Frontal cortex (tissue), 4 donors: Measurements from ENCODE around the gene MAP1A. TPM values are rescaled to one million over a fixed set of nuclear protein-coding genes. Genes with fewer than 3 reads are reported as not detected.
"Not testable (repeated sequence)": the region's sequence is repeated elsewhere in the genome, so short reads cannot be mapped to it uniquely, and the experiment has no call there.

ENCODE experiments used
- DNase-seq, 2 donors: peaks; one replicate each; pipeline ENCODE4 v3.0.0; 2012; ENCODE audit warnings: low spot score in 2 of 2
- FAIRE-seq: peaks from 2 replicates; lab custom pipeline; 2012; peaks lifted over from hg19 to GRCh38; lab: Jason Lieb, UNC
- total RNA-seq: library from RNA; depleted of rRNA; stranded (reverse); fragments of >200 nt; gene quantifications from one replicate; pipeline ENCODE4 v1.2.3, GENCODE V29; 2014
- donor health status: control.
- donor health status: control.
- donor health status: control.

Gene MAP1A
- total RNA-seq, 1 donor from 2014 or later = 24.5 TPM

- DNase-seq (no peak), FAIRE-seq (no peak)
Measured at GRCh38 chr15:43527802-43528541, 10.6 kb downstream of the MAP1A start.

- FAIRE-seq (no peak), DNase-seq (no peak)
Measured at GRCh38 chr15:43528542-43529007, 11.2 kb downstream of the MAP1A start.

GRCh38 chr15:43529141-43529540 is 11.7 kb downstream of the MAP1A start:
- FAIRE-seq (no peak), DNase-seq (no peak)

- FAIRE-seq = no peak
Measured at GRCh38 chr15:43529587-43530345, 12.4 kb downstream of the MAP1A start.

GRCh38 chr15:43531018-43531670 is 13.7 kb downstream of the MAP1A start:
- FAIRE-seq (no peak), DNase-seq (peak in 1 of 2 donors; percentile 6)

More at GRCh38 chr15:43529587-43530345, 12.4 kb downstream of the MAP1A start:
- no peak for DNase-seq

- not testable (repeated sequence) for DNase-seq
Measured at GRCh38 chr15:43532826-43533225, 15.4 kb downstream of the MAP1A start.

GRCh38 chr15:43534897-43535296 is 17.5 kb downstream of the MAP1A start:
- FAIRE-seq (no peak), DNase-seq (no peak)

More at GRCh38 chr15:43532826-43533225, 15.4 kb downstream of the MAP1A start:
- not testable (repeated sequence) for FAIRE-seq

GRCh38 chr15:43538091-43538490 is 20.7 kb downstream of the MAP1A start:
- FAIRE-seq (no peak), DNase-seq (no peak)

GRCh38 chr15:43541785-43542184 is 24.4 kb downstream of the MAP1A start:
- FAIRE-seq (no peak), DNase-seq (no peak)

GRCh38 chr15:43544266-43544665 is 26.9 kb downstream of the MAP1A start:
- DNase-seq (no peak), FAIRE-seq (no peak)

- FAIRE-seq = no peak
Measured at GRCh38 chr15:43545426-43545825, 28.0 kb downstream of the MAP1A start.

GRCh38 chr15:43547539-43547938 is 30.1 kb downstream of the MAP1A start:
- FAIRE-seq = no peak
- no peak for DNase-seq

More at GRCh38 chr15:43545426-43545825, 28.0 kb downstream of the MAP1A start:
- DNase-seq = no peak

GRCh38 chr15:43550527-43551363 is 33.3 kb downstream of the MAP1A start:
- DNase-seq (no peak), FAIRE-seq (no peak)

- FAIRE-seq (no peak), DNase-seq (no peak)
Measured at GRCh38 chr15:43552256-43552655, 34.8 kb downstream of the MAP1A start.

GRCh38 chr15:43552986-43553385 is 35.6 kb downstream of the MAP1A start:
- DNase-seq (no peak), FAIRE-seq (no peak)

GRCh38 chr15:43562753-43563152 is 45.3 kb downstream of the MAP1A start:
- DNase-seq, FAIRE-seq: not testable (repeated sequence)

- not testable (repeated sequence) for FAIRE-seq, DNase-seq
Measured at GRCh38 chr15:43563793-43564192, 46.4 kb downstream of the MAP1A start.

- FAIRE-seq, DNase-seq: not testable (repeated sequence)
Measured at GRCh38 chr15:43566615-43567014, 49.2 kb downstream of the MAP1A start.

- not testable (repeated sequence) for DNase-seq, FAIRE-seq
Measured at GRCh38 chr15:43574607-43575006, 57.2 kb downstream of the MAP1A start.
